ENCODE data around the gene NUBP2.

NUBP2 gene

DNA sequence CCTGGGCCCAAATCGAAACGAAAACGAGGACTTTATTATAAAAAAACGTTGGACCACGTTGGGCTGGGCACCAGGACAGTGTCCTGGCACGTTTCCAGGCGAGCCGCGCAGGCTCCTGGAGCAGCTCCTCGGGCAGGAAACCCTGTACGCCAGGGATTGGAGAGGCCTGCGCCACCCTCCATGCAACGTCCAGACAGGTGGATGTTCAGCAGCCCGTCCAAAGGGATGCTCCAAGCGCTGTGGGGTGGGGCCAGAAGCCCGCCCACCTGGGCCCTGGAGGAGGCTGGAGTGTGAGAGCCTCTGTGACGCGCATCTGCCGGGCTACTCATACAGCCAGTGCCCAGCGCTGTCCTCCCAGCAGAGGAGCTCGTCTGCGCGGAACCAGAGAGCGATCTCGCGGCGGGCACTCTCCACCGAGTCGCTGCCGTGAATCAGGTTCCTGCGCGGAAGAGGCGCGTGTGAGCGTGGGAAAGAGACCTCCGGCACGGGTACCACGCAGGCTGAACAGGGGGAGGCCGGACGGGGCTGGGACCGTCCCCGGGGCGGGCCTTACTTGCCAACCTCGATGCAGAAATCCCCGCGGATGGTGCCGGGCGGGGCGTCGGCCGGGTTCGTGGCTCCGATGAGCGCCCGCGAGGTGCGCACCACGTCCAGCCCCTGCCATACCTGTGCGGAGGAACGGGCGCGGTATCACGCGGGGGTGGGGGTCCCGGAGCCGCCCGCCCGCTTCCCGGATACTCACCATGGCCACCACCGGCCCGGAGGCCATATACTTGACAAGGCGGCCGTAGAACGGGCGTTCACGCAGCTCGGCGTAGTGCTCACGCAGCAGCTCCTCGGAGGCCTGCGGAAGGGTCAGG lies 12.2 kb upstream of the NUBP2 start:
- peak overlapping the region; percentile 81 for H3K4me3 ChIP-seq (ENCODE audit: low read depth, low read length)
- ChIA-PET CTCF (interaction anchor here (1.4 kb wide), 2 partner anchors 24 to 64 kb away, joined by 3 to 4 read pairs; partner anchors contain the start of gene MAPK8IP3), POLR2A (interaction anchor here (0.8 to 4.3 kb wide), 3 partner anchors 12 to 65 kb away, joined by 3 to 31 read pairs (median 3); partner anchors contain the start of genes MAPK8IP3, NUBP2 and SPSB3)
- no peak for DNase-seq (ENCODE audit: low read depth, low spot score)
- TF ChIP-seq, protein P1, sequence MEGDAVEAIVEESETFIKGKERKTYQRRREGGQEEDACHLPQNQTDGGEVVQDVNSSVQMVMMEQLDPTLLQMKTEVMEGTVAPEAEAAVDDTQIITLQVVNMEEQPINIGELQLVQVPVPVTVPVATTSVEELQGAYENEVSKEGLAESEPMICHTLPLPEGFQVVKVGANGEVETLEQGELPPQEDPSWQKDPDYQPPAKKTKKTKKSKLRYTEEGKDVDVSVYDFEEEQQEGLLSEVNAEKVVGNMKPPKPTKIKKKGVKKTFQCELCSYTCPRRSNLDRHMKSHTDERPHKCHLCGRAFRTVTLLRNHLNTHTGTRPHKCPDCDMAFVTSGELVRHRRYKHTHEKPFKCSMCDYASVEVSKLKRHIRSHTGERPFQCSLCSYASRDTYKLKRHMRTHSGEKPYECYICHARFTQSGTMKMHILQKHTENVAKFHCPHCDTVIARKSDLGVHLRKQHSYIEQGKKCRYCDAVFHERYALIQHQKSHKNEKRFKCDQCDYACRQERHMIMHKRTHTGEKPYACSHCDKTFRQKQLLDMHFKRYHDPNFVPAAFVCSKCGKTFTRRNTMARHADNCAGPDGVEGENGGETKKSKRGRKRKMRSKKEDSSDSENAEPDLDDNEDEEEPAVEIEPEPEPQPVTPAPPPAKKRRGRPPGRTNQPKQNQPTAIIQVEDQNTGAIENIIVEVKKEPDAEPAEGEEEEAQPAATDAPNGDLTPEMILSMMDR (IDR thresholded peaks at IDR 0.05; ENCODE audit: insufficient read depth, low read length, missing control alignments): no peak

DNA sequence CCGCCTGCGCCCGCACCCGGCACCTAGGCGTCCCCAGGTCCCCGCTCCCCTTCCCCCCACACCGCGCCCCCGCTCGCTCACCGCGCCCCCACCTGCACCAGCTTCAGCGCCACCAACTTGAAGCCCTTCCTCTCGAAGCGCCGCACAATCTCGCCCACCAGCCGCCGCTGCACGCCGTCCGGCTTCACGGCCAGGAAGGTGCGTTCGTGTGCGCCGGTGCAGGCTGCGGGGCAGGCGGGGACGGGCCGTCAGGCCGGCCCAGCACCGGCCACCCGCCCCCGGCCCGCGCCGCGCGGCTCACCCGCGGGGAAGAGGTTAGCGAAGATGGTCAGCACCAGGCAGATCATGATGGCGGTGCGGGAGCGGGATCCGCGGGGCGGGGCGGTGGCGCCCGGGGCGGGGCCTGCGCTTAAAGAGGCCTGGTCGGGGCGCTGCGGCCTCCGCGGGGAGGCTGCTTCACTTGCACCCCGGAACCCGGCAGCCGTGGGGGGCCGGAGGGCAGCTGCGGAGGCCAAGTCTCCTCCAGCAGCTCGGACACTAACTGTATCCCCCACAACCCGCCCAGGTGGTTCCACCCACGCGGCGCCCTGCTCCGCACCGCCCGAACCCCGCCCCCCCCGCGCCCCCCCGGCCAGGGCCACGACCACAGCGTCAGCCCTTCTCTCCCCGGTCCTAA lies 11.4 kb upstream of the NUBP2 start, which contains the start of gene NME3:
NME3 (minus strand) TSS at position 356 of the 676 bp plus-strand sequence; CDS start at position 347, 9 bp downstream.
- ChIA-PET CTCF (interaction anchor here (1.4 kb wide), 2 partner anchors 25 to 65 kb away, joined by 3 to 4 read pairs; partner anchors contain the start of gene MAPK8IP3), POLR2A (interaction anchor here (0.8 to 4.3 kb wide), 2 partner anchors 11 to 65 kb away, joined by 3 to 31 read pairs; partner anchors contain the start of genes MAPK8IP3, NUBP2 and SPSB3)
- TF ChIP-seq, protein P1 (IDR thresholded peaks at IDR 0.05; ENCODE audit: insufficient read depth, low read length, missing control alignments): no peak
- peak within 1 kb of the TSS; percentile 81 for H3K4me3 ChIP-seq (ENCODE audit: low read depth, low read length)
- no peak for DNase-seq (ENCODE audit: low read depth, low spot score)

DNA sequence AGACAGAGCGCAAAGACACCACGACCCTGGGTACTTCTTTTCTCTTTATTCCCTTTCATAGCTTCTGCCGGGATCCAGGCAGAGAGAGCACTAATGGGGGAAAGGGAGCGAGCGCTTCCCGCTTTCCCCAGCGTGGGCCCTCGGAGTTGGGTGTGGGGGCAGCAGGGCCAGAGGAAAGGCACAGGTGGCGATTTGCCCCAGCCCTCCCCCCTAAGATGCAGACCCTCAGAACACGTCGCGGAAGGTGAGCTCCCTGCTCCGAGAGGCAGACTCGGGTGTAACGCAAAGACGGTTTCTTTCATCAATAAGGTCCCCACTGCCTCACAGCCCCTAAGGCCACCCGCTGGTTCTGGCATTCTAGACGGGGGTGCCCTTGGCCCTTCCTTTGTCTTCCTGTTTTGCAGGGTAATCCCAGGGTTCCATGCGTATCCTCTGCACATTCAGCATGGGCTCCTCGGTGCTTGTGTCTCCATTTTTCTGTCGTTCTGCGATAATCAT lies 10.8 kb upstream of the NUBP2 start:
- ChIA-PET POLR2A (interaction anchor here (1.0 to 4.3 kb wide), 3 partner anchors 10 to 80 kb away, joined by 3 to 31 read pairs (median 4); partner anchors contain the start of genes NUBP2 and SPSB3), CTCF (interaction anchor here (1.3 to 1.4 kb wide), 3 partner anchors 26 to 66 kb away, joined by 3 to 7 read pairs (median 4); partner anchors contain the start of gene MAPK8IP3)
- TF ChIP-seq, protein P1 (IDR thresholded peaks at IDR 0.05; ENCODE audit: insufficient read depth, low read length, missing control alignments): no peak
- peak overlapping the region; percentile 81 for H3K4me3 ChIP-seq (ENCODE audit: low read depth, low read length)
- DNase-seq (ENCODE audit: low read depth, low spot score): no peak

DNA sequence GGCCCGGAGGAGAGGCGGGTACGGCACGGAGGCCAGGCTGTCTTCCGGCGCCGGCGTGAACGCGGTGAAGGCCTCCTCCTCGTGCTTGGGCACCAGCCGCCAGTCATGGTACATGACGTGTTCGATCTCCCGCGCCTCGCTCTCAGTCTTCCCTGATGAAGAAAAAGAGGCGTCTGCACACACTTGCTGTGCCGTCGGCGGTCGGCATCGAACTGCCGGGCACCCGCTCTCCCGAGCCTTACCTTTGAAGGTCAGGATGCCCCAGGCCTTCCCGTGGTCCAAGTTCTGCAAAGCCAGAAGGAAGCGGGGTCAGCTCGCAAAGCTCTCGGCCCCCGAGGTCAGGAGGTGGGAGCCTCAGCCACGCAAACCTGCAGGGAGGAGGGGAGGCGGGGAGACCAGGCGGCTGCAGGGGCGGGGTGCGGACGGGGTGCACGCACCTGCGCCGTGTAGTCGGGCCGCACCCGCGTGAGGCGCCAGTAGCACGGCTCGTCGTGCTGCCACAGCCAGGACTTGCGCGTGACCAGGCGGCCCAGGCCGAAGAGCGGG lies 10.3 kb upstream of the NUBP2 start, which contains the start of gene EME2:
EME2 (plus strand) TSS at position 449 of the 546 bp plus-strand sequence. CDS start 418 bp downstream, outside the sequence.
- POLR2A ChIA-PET: interaction anchor here (0.9 to 4.3 kb wide), 4 partner anchors 10 to 81 kb away, joined by 3 to 31 read pairs (median 4); partner anchors contain the start of genes NUBP2 and SPSB3

More for the DNA sequence above, 10.3 kb upstream of the NUBP2 start, which contains the start of gene EME2:
- TF ChIP-seq, protein P1 (IDR thresholded peaks at IDR 0.05; ENCODE audit: insufficient read depth, low read length, missing control alignments): no peak
- DNase-seq (ENCODE audit: low read depth, low spot score): no peak
- CTCF ChIA-PET: interaction anchor here (0.6 to 1.3 kb wide), 4 partner anchors 8 to 67 kb away, joined by 3 to 7 read pairs (median 4); partner anchors contain the start of genes MAPK8IP3, NUBP2 and SPSB3
- peak within 1 kb of the TSS; percentile 81 for H3K4me3 ChIP-seq (ENCODE audit: low read depth, low read length)
